AG10803 (cell line): Measurements from ENCODE around the gene PRR36.

Experiments used
- DNase-seq: peaks from one replicate; pipeline ENCODE4 v3.0.0; 2010; ENCODE audit warnings: low read depth
- H3K4me3 ChIP-seq: 2 replicates; pipeline ENCODE4 v1.5.1; 2011; ENCODE audit warnings: mild to moderate bottlenecking, low read length, control low read depth
- CTCF ChIP-seq: conservative IDR thresholded peaks from 2 replicates; pipeline ENCODE4 v1.5.1; 2011; ENCODE audit warnings: mild to moderate bottlenecking, low read length, control low read depth, inconsistent platforms

Gene PRR36

GRCh38 chr19:7852851-7853769, 21.1 kb downstream of the PRR36 start:
- no peak overlapping the region for H3K4me3 ChIP-seq
- TF ChIP-seq CTCF: peak; percentile 61
- peak; percentile 29 for DNase-seq

GRCh38 chr19:7851623-7852500, 22.3 kb downstream of the PRR36 start:
- DNase-seq: no peak

GRCh38 chr19:7850945-7851622, 23.1 kb downstream of the PRR36 start:
- no peak for DNase-seq
- H3K4me3 ChIP-seq: no peak overlapping the region

More at GRCh38 chr19:7851623-7852500, 22.3 kb downstream of the PRR36 start:
- H3K4me3 ChIP-seq: no peak overlapping the region
- TF ChIP-seq CTCF: no peak

GRCh38 chr19:7850000-7850813, 24.0 kb downstream of the PRR36 start:
- H3K4me3 ChIP-seq: no peak overlapping the region
- no peak for DNase-seq
- TF ChIP-seq CTCF: no peak

More at GRCh38 chr19:7850945-7851622, 23.1 kb downstream of the PRR36 start:
- TF ChIP-seq CTCF: no peak

- H3K4me3 ChIP-seq: no peak overlapping the region
- no peak for TF ChIP-seq CTCF
- no peak for DNase-seq
These were observed 24.6 kb downstream of the PRR36 start for GRCh38 chr19:7849631-7849999.

- H3K4me3 ChIP-seq: no peak overlapping the region
- TF ChIP-seq CTCF: no peak
- no peak for DNase-seq
These were observed 25.3 kb downstream of the PRR36 start for GRCh38 chr19:7848779-7849457.
